ENCODE measurements around the gene TMEM62.

DNA sequence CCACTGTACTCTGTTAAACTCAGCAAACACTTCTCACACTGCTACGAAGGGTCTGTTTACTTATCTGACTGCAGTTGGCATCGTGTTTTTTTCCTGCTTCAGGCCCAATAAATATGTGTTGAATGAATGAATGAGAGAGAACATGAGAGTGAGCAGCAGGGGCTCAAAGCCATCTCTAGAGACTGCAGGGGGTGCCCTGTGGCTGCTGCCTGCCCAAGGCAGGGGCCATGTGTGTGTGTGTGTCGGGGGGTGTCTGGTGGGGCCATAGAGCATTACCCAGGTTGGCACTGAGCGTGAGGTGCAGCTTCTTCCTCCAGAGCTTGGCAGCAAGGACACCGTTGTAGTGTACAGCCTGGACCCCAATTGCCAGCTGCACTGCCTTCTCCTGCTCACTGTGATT lies 72.7 kb downstream of the TMEM62 start:
- TF ChIP-seq, protein P1, sequence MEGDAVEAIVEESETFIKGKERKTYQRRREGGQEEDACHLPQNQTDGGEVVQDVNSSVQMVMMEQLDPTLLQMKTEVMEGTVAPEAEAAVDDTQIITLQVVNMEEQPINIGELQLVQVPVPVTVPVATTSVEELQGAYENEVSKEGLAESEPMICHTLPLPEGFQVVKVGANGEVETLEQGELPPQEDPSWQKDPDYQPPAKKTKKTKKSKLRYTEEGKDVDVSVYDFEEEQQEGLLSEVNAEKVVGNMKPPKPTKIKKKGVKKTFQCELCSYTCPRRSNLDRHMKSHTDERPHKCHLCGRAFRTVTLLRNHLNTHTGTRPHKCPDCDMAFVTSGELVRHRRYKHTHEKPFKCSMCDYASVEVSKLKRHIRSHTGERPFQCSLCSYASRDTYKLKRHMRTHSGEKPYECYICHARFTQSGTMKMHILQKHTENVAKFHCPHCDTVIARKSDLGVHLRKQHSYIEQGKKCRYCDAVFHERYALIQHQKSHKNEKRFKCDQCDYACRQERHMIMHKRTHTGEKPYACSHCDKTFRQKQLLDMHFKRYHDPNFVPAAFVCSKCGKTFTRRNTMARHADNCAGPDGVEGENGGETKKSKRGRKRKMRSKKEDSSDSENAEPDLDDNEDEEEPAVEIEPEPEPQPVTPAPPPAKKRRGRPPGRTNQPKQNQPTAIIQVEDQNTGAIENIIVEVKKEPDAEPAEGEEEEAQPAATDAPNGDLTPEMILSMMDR (IDR thresholded peaks at IDR 0.05) = no peak
- TF ChIP-seq POLR2A (IDR thresholded peaks at IDR 0.05) = no peak
